Heart left ventricle (tissue), 16 donors: ENCODE data around the gene BNC2. TPM values are rescaled to one million over a fixed set of nuclear protein-coding genes. Genes with fewer than 3 reads are reported as not detected.

Experiments
- ATAC-seq, 4 donors: fragments of 200-7000 bp; cut with Tn5 transposase; one replicate each; pipeline ENCODE4 v1.9.1; 2020 to 2022; ENCODE audit warnings: moderate library complexity in 4 of 4, mild to moderate bottlenecking in 3 of 4, moderate number of reproducible peaks in 1 of 4
- DNase-seq, 5 donors: peaks; one replicate each; pipeline ENCODE4 v3.0.0-alpha.2; 2020
- H3K27ac ChIP-seq, 12 donors: fragments of 200-600 bp; sonication (generic) in 4 of 12; one replicate each; pipeline versions ENCODE4 v1.5.0 to v1.8.0; 2016 to 2022; ENCODE audit warnings: mild to moderate bottlenecking in 2 of 12
- H3K27me3 ChIP-seq, 9 donors: fragments of 200-600 bp; sonication (generic) in 2 of 9; one replicate each; pipeline versions ENCODE4 v1.5.1 to v1.8.0; 2016 to 2022; ENCODE audit warnings: mild to moderate bottlenecking in 3 of 9
- H3K36me3 ChIP-seq, 9 donors: fragments of 200-600 bp; sonication (generic) in 2 of 9; one replicate each; pipeline versions ENCODE4 v1.5.0 to v1.8.0; 2018 to 2022; ENCODE audit warnings: mild to moderate bottlenecking in 2 of 9
- H3K4me1 ChIP-seq, 12 donors: fragments of 200-600 bp; sonication (generic) in 4 of 12; one replicate each; pipeline versions ENCODE4 v1.5.0 to v1.8.0; 2016 to 2022; ENCODE audit warnings: mild to moderate bottlenecking in 3 of 12
- H3K4me3 ChIP-seq, 12 donors: fragments of 200-600 bp; sonication (generic) in 4 of 12; one replicate each; pipeline versions ENCODE4 v1.5.0 to v1.8.0; 2017 to 2022; ENCODE audit warnings: mild to moderate bottlenecking in 9 of 12, moderate library complexity in 4 of 12
- H3K9me3 ChIP-seq, 12 donors: fragments of 200-600 bp; sonication (generic) in 4 of 12; one replicate each; pipeline versions ENCODE4 v1.5.0 to v1.8.0; 2016 to 2022; ENCODE audit warnings: mild to moderate bottlenecking in 1 of 12
- POLR2A ChIP-seq, 2 donors: fragments of 450-650 bp; IDR thresholded peaks; one replicate each; pipeline ENCODE4 v1.6.1; 2017; ENCODE audit warnings: antibody characterized with exemption in 2 of 2, mild to moderate bottlenecking in 2 of 2, moderate library complexity in 2 of 2
- WGBS, 4 donors: extraction: QIAGEN DNeasy Blood & Tissue Kit in 2 of 4; methylation state at CpG; one replicate each; pipeline versions ENCODE4 v1.1.5 to v1.1.7; 2013 to 2018; 5-methylcytosine and 5-hydroxymethylcytosine counted together
- intact Hi-C, 10 donors: fragments of 100-400 bp; cut with DNase I; formaldehyde crosslinking; loops; one replicate each; pipeline versions ENCODE4 v1.11.1 to v1.14.2; 2022
- polyA plus RNA-seq, 2 donors: library from polyadenylated mRNA; stranded (reverse); fragments of 200-250 nt; gene quantifications; one replicate each; pipeline ENCODE4 v1.2.3, GENCODE V29; 2013
- total RNA-seq, 9 donors: library from RNA; depleted of rRNA in 2 of 9; stranded (reverse); fragments of >200 nt in 2 of 9; fragmentation: NEBNext Ultra II Directional in 3 of 9; extraction: Animal tissue kit (Norgen Biotek cat#: 25700) in 3 of 9; gene quantifications; one replicate each; pipeline versions ENCODE4 v1.1.0 to v1.2.4, GENCODE V29; 2016 to 2023
- TF ChIP-seq, protein P1 (sequence below), 12 donors: fragments of 200-600 bp; sonication (generic) in 4 of 12; IDR thresholded peaks; one replicate each; pipeline versions ENCODE4 v1.5.0 to v1.8.0; 2018 to 2022; ENCODE audit warnings: antibody characterized with exemption in 12 of 12, mild to moderate bottlenecking in 5 of 12
- donor health status: ischemic (EF 13 %, LVEDD 7.1; RV severe dilation, severe dysfunction).
- donor health status: healthy with polysubstance abuse.
- donor health status: DM: no; HTN: yes; CAD: no.
- donor health status: DM: no; HTN: no; CAD: no.
- donor health status: ischemic (EF 25% LVEDD 6.9; RV normal size, moderate dysfunction).
- donor health status: ischemic (EF 25% LVEDD 5.7; RV mildly dilated, moderate dysfunction).
- donor health status: healthy.
- donor health status: DM: yes; HTN: yes; CAD: no.
- donor health status: ischemic (EF 35%, LVEDD 5.7; RV mildly dilated, moderate dysfunction).
- donor health status: nonischemic (EF 11% LVEDD 7.7; RV severe dilation, severe dysfunction).
- donor health status: DM: yes; HTN: yes; CAD: no.
- donor health status: PGD.
- donor health status: ischemic (EF 29% LVEDD 5.4; RV normal size, mild dysfunction).
- donor health status: nonischemic (EF 23%, LVEDD 6.1; RV moderate dilation, normal function).

BNC2 gene
- total and polyA plus RNA-seq, 11 donors, result 0.38 to 27.1 (median 3.8) TPM

GRCh38 chr9:16625161-16625631 is 245.3 kb downstream of the BNC2 start:
- H3K27ac ChIP-seq, result peak overlapping the region in 6 of 12 donors; percentile 0 to 68 (median 28)
- intact Hi-C loops, result loop anchor here in 1 of 10 donors (10.0 kb wide), 1 partner anchor 100 kb away; no protein-coding TSS in a partner anchor
- H3K27me3 ChIP-seq, result no peaks in the 10 kb centered on the region
- no peak for TF ChIP-seq POLR2A (IDR thresholded peaks at IDR 0.05)
- TF ChIP-seq, protein P1, sequence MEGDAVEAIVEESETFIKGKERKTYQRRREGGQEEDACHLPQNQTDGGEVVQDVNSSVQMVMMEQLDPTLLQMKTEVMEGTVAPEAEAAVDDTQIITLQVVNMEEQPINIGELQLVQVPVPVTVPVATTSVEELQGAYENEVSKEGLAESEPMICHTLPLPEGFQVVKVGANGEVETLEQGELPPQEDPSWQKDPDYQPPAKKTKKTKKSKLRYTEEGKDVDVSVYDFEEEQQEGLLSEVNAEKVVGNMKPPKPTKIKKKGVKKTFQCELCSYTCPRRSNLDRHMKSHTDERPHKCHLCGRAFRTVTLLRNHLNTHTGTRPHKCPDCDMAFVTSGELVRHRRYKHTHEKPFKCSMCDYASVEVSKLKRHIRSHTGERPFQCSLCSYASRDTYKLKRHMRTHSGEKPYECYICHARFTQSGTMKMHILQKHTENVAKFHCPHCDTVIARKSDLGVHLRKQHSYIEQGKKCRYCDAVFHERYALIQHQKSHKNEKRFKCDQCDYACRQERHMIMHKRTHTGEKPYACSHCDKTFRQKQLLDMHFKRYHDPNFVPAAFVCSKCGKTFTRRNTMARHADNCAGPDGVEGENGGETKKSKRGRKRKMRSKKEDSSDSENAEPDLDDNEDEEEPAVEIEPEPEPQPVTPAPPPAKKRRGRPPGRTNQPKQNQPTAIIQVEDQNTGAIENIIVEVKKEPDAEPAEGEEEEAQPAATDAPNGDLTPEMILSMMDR (IDR thresholded peaks at IDR 0.05), result no peak
- DNase-seq (no peak), ATAC-seq (no peak)
- H3K9me3 ChIP-seq, result no peaks in the 10 kb centered on the region
- no peaks in the 10 kb centered on the region for H3K36me3 ChIP-seq
- WGBS, 4 donors, result 46 to 57% (median 50%) methylated on average over 9 of the region's 9 CpGs
- H3K4me1 ChIP-seq, result peaks cover 0 to 37% (median 6%) of the 10 kb centered on the region in 12 donors
- peak overlapping the region in 4 of 12 donors; percentile 8 to 28 (median 15) for H3K4me3 ChIP-seq

GRCh38 chr9:16624744-16625117 is 245.7 kb downstream of the BNC2 start:
- H3K27ac ChIP-seq, result peak overlapping the region in 4 of 12 donors; percentile 1 to 68 (median 32)
- intact Hi-C loops, result loop anchor here in 1 of 10 donors (10.0 kb wide), 1 partner anchor 100 kb away; no protein-coding TSS in a partner anchor
- ATAC-seq, result no peak

DNA sequence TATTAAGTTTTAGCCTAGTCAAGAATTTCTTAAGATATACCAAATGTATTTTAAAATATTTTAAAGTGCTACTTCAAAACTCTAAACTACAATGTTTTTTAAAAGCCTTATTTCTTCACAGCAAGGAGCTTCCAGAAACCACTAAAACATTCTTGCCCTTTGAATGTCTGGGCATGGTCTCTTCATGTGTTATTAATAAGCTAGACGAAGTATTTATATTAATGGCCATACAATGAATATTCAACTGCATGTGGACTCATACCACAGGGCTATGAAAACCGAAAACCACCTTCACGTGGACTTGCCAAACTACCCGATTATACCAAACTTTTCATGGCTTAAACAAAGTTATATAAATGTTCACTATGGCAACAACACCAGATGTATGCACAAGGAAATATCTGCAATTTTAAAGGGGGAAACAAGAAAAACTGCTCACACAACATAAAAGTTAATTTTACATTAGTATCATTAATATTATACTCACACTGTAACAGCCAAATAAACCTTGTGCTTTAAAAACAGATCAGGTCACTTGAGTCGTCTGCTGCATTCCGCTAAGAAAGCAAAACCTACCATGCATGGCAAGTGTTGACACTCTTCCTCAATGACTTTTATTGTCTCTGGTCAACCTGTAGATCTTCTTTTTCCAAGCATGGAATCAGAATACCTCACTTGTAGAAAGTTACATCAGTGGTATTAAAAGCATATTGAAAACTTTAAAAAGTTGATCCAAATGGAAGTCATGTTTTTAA is 246.3 kb downstream of the BNC2 start:
- Histone ChIP-seq H3K9me3 (no peaks in the 10 kb centered on the region), H3K27me3 (no peaks in the 10 kb centered on the region), H3K4me1 (peaks cover 0 to 40% (median 6%) of the 10 kb centered on the region in 12 donors), H3K4me3 (no peak overlapping the region), H3K27ac (peak overlapping the region in 1 of 12 donors; percentile 8), H3K36me3 (no peaks in the 10 kb centered on the region)
- DNase-seq (no peak), ATAC-seq (no peak)
- WGBS, 4 donors, result 83 to 87% (median 85%) methylated on average over 6 of the region's 6 CpGs
- intact Hi-C loops, result loop anchor here in 1 of 10 donors (10.0 kb wide), 1 partner anchor 101 kb away; no protein-coding TSS in a partner anchor
- TF ChIP-seq, protein P1 (IDR thresholded peaks at IDR 0.05), result no peak
- TF ChIP-seq POLR2A (IDR thresholded peaks at IDR 0.05), result no peak

More at GRCh38 chr9:16624744-16625117, 245.7 kb downstream of the BNC2 start:
- Histone ChIP-seq H3K36me3 (no peaks in the 10 kb centered on the region), H3K27me3 (no peaks in the 10 kb centered on the region), H3K4me1 (peaks cover 0 to 38% (median 6%) of the 10 kb centered on the region in 12 donors), H3K9me3 (no peaks in the 10 kb centered on the region), H3K4me3 (peak overlapping the region in 3 of 12 donors; percentile 10 to 28 (median 20))
- no peak for DNase-seq
- 41 to 51% (median 43%) methylated on average over 3 of the region's 3 CpGs for WGBS, 4 donors
- TF ChIP-seq, protein P1 (IDR thresholded peaks at IDR 0.05), result no peak
- no peak for TF ChIP-seq POLR2A (IDR thresholded peaks at IDR 0.05)

GRCh38 chr9:16622541-16622940 is 247.9 kb downstream of the BNC2 start:
- no peak for DNase-seq
- H3K36me3 ChIP-seq, result no peaks in the 10 kb centered on the region
- no peaks in the 10 kb centered on the region for H3K27me3 ChIP-seq
- intact Hi-C loops, result loop anchor here in 1 of 10 donors (10.0 kb wide), 1 partner anchor 102 kb away; no protein-coding TSS in a partner anchor
- TF ChIP-seq, protein P1 (IDR thresholded peaks at IDR 0.05), result no peak
- no peak for TF ChIP-seq POLR2A (IDR thresholded peaks at IDR 0.05)
- H3K9me3 ChIP-seq, result no peaks in the 10 kb centered on the region
- H3K27ac ChIP-seq, result no peak overlapping the region
- WGBS, 4 donors, result 68 to 85% (median 71%) methylated on average over 3 of the region's 3 CpGs
- H3K4me1 ChIP-seq, result peaks cover 0 to 45% (median 6%) of the 10 kb centered on the region in 12 donors
- no peak for ATAC-seq
- H3K4me3 ChIP-seq, result no peak overlapping the region
